Neural cell (in vitro differentiated cells): ENCODE data around the gene OR1M1. TPM values are rescaled to one million over a fixed set of nuclear protein-coding genes. Genes with fewer than 3 reads are reported as not detected.
A peak's percentile ranks its signal among the peaks of the same experiment; 100 is the strongest.

ENCODE experiments used
- H2AFZ ChIP-seq: fragments of 200-600, 300-800 bp; sonication (generic), shearing (Covaris generic); 2 replicates; pipeline ENCODE4 v1.6.0; 2014; ENCODE audit warnings: low read depth, mild to moderate bottlenecking, antibody characterized with exemption, low read length, moderate library complexity
- H3F3A ChIP-seq: fragments of 200-600 bp; shearing (Covaris generic); 2 replicates; pipeline ENCODE4 v1.6.1; 2016; ENCODE audit warnings: mild to moderate bottlenecking, moderate library complexity, mixed read lengths, antibody characterized with exemption, low read length; ENCODE audit not compliant: insufficient read depth, poor library complexity, severe bottlenecking
- H3K27ac ChIP-seq: fragments of 200-600, 300-800 bp; sonication (generic), shearing (Covaris generic); 2 replicates; pipeline ENCODE4 v1.5.1; 2014; ENCODE audit warnings: mild to moderate bottlenecking, low read length, moderate library complexity
- H3K27me3 ChIP-seq: fragments of 300-800, 200-600 bp; sonication (generic), shearing (Covaris generic); 2 replicates; pipeline ENCODE4 v1.6.0; 2014; ENCODE audit warnings: mild to moderate bottlenecking, low read depth, low read length, moderate library complexity; ENCODE audit not compliant: insufficient read depth
- H3K36me3 ChIP-seq: fragments of 300-800, 200-600 bp; sonication (generic), shearing (Covaris generic); 2 replicates; pipeline ENCODE4 v1.5.1; 2014; ENCODE audit warnings: mild to moderate bottlenecking, antibody characterized with exemption, low read length, moderate library complexity; ENCODE audit not compliant: insufficient read depth
- H3K4me2 ChIP-seq: fragments of 300-800, 200-600 bp; sonication (generic), shearing (Covaris generic); 2 replicates; pipeline ENCODE4 v1.6.0; 2014; ENCODE audit warnings: mild to moderate bottlenecking, low read length
- H3K4me3 ChIP-seq: fragments of 300-800, 200-600 bp; sonication (generic), shearing (Covaris generic); 2 replicates; pipeline ENCODE4 v1.5.1; 2014; ENCODE audit warnings: mild to moderate bottlenecking, low read length, moderate library complexity
- H3K79me2 ChIP-seq: fragments of 200-600 bp; shearing (Covaris generic); replicated peaks from 2 replicates; pipeline ENCODE4 v1.6.0; 2014; ENCODE audit warnings: mild to moderate bottlenecking, low read length, moderate library complexity; ENCODE audit not compliant: insufficient read depth
- H3K9ac ChIP-seq: fragments of 300-800, 200-600 bp; sonication (generic), shearing (Covaris generic); 2 replicates; pipeline ENCODE4 v1.6.1; 2016; ENCODE audit warnings: mild to moderate bottlenecking, low read length, mixed read lengths
- H3K9me2 ChIP-seq: fragments of 200-600 bp; shearing (Covaris generic); 2 replicates; pipeline ENCODE4 v1.6.1; 2016; ENCODE audit warnings: mild to moderate bottlenecking, low read length, mixed read lengths; ENCODE audit not compliant: insufficient read depth
- H3K9me3 ChIP-seq: fragments of 200-600, 300-800 bp; sonication (generic), shearing (Covaris generic); 2 replicates; pipeline ENCODE4 v1.6.1; 2016; ENCODE audit warnings: mild to moderate bottlenecking, mixed run types, low read length, moderate library complexity, mixed read lengths
- H4K20me1 ChIP-seq: fragments of 200-600 bp; shearing (Covaris generic); 2 replicates; pipeline ENCODE4 v1.6.1; 2016; ENCODE audit warnings: mild to moderate bottlenecking, mixed run types; ENCODE audit not compliant: insufficient read depth
- EP300 ChIP-seq: fragments of 450-650 bp; conservative IDR thresholded peaks from 2 replicates; pipeline ENCODE4 v1.6.1; 2014; ENCODE audit warnings: antibody characterized with exemption, mild to moderate bottlenecking, moderate library complexity; ENCODE audit not compliant: poor library complexity, severe bottlenecking
- EZH2 ChIP-seq: fragments of 200-600, 300-800 bp; shearing (Covaris generic), sonication (generic); IDR thresholded peaks from 2 replicates; pipeline ENCODE4 v1.6.1; 2014; ENCODE audit warnings: antibody characterized with exemption, low read length, borderline replicate concordance, mild to moderate bottlenecking; ENCODE audit not compliant: insufficient read depth, poor library complexity, severe bottlenecking
- MXI1 ChIP-seq: fragments of 450-650 bp; conservative IDR thresholded peaks from 2 replicates; pipeline ENCODE4 v1.6.1; 2014; ENCODE audit warnings: antibody characterized with exemption, mild to moderate bottlenecking; ENCODE audit not compliant: poor library complexity, severe bottlenecking
- POLR2AphosphoS5 ChIP-seq: IDR thresholded peaks from 2 replicates; pipeline ENCODE4 v1.6.1; 2012
- RAD21 ChIP-seq: fragments of 450-650 bp; conservative IDR thresholded peaks from 2 replicates; pipeline ENCODE4 v1.6.1; 2014; ENCODE audit warnings: antibody characterized with exemption, mild to moderate bottlenecking, moderate library complexity
- SMC3 ChIP-seq: fragments of 450-650 bp; conservative IDR thresholded peaks from 2 replicates; pipeline ENCODE4 v1.6.1; 2014; ENCODE audit warnings: antibody characterized with exemption, mild to moderate bottlenecking, moderate library complexity; ENCODE audit not compliant: poor library complexity
- TAF1 ChIP-seq: IDR thresholded peaks from 2 replicates; pipeline ENCODE4 v1.6.1; 2012; ENCODE audit warnings: low read depth
- polyA plus RNA-seq: library from polyadenylated mRNA; depleted of rRNA; stranded (reverse); fragments of >200 nt; gene quantifications from 2 replicates; pipeline ENCODE4 v1.2.3, GENCODE V29; 2014
- TF ChIP-seq, protein P1 (sequence below): IDR thresholded peaks from 2 replicates; pipeline ENCODE4 v1.6.1; 2012; ENCODE audit warnings: borderline replicate concordance
- TF ChIP-seq, protein P2 (sequence below): fragments of 450-650 bp; IDR thresholded peaks from 2 replicates; pipeline ENCODE4 v1.5.1; 2014; ENCODE audit warnings: antibody characterized with exemption, mild to moderate bottlenecking, moderate library complexity; ENCODE audit not compliant: poor library complexity, severe bottlenecking

OR1M1 gene
- polyA plus RNA-seq, 1 donor from 2014 or later, result not detected

DNA sequence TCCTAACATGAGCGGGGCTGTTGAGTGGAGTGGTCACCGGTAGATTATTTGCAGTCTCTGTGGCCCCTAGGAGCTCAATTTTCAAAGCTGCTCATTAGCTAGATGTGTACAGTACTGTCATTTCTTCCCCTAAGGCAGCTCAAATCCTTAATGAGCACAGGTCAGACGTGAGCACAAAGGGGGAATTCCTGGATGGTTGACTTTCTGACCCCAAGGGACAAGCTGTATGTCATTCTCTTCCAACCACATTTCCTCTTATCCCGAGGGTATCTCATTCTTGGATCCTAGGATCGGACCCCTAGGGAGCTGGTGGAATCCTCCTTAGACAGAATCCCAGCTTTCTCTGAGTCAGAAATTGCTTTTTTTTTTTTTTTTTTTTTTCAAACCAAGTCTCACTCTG lies 45.6 kb downstream of the OR1M1 start:
- Histone ChIP-seq H4K20me1 (no peaks in the 10 kb centered on the region), H3K9me2 (no peaks in the 10 kb centered on the region), H3K79me2 (no peaks in the 10 kb centered on the region), H3K36me3 (no peaks in the 10 kb centered on the region), H3K27me3 (no peaks in the 10 kb centered on the region), H3K9ac (no peak overlapping the region), H3F3A (no peaks in the 10 kb centered on the region), H3K4me3 (no peak overlapping the region), H3K27ac (no peak overlapping the region), H2AFZ (no peak overlapping the region), H3K9me3 (no peaks in the 10 kb centered on the region), H3K4me2 (no peak overlapping the region)
- TF ChIP-seq POLR2AphosphoS5 (no peak), TAF1 (no peak), EP300 (no peak)
- TF ChIP-seq, protein P1, sequence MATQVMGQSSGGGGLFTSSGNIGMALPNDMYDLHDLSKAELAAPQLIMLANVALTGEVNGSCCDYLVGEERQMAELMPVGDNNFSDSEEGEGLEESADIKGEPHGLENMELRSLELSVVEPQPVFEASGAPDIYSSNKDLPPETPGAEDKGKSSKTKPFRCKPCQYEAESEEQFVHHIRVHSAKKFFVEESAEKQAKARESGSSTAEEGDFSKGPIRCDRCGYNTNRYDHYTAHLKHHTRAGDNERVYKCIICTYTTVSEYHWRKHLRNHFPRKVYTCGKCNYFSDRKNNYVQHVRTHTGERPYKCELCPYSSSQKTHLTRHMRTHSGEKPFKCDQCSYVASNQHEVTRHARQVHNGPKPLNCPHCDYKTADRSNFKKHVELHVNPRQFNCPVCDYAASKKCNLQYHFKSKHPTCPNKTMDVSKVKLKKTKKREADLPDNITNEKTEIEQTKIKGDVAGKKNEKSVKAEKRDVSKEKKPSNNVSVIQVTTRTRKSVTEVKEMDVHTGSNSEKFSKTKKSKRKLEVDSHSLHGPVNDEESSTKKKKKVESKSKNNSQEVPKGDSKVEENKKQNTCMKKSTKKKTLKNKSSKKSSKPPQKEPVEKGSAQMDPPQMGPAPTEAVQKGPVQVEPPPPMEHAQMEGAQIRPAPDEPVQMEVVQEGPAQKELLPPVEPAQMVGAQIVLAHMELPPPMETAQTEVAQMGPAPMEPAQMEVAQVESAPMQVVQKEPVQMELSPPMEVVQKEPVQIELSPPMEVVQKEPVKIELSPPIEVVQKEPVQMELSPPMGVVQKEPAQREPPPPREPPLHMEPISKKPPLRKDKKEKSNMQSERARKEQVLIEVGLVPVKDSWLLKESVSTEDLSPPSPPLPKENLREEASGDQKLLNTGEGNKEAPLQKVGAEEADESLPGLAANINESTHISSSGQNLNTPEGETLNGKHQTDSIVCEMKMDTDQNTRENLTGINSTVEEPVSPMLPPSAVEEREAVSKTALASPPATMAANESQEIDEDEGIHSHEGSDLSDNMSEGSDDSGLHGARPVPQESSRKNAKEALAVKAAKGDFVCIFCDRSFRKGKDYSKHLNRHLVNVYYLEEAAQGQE, result no peak

DNA sequence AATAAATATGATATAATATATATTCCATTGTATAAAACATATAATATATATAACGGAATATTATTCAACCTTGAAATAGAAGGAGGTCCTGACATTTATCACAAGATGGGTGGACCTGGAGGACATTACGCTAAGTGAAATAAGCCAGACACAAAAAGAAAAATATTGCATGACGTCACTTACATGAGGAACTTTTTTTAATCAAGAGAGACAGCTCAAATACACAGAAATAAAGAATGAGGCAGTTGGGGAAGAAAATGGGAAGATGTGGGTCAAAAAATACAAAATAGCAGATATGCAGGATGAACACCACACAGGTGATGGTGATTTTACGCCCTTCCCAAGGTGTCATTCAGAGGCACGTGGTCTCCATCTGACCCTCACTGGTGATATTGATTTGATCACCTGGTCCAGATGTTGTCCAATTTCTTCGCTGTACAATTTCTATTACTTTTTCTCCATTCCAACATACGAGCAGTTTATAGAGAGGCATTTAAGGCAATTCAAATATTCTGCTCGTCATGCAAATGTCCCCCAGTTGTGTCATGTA lies 52.8 kb downstream of the OR1M1 start:
- H3K27me3 ChIP-seq, result no peaks in the 10 kb centered on the region
- no peaks in the 10 kb centered on the region for H3K9me2 ChIP-seq
- peaks cover 45% of the 10 kb centered on the region for H3K79me2 ChIP-seq
- no peaks in the 10 kb centered on the region for H3F3A ChIP-seq
- peak overlapping the region; percentile 99 for H2AFZ ChIP-seq
- peak overlapping the region; percentile 76 for H3K4me3 ChIP-seq
- H3K27ac ChIP-seq, result peak overlapping the region; percentile 48
- TF ChIP-seq SMC3 (no peak), POLR2AphosphoS5 (no peak)
- TF ChIP-seq, protein P2, sequence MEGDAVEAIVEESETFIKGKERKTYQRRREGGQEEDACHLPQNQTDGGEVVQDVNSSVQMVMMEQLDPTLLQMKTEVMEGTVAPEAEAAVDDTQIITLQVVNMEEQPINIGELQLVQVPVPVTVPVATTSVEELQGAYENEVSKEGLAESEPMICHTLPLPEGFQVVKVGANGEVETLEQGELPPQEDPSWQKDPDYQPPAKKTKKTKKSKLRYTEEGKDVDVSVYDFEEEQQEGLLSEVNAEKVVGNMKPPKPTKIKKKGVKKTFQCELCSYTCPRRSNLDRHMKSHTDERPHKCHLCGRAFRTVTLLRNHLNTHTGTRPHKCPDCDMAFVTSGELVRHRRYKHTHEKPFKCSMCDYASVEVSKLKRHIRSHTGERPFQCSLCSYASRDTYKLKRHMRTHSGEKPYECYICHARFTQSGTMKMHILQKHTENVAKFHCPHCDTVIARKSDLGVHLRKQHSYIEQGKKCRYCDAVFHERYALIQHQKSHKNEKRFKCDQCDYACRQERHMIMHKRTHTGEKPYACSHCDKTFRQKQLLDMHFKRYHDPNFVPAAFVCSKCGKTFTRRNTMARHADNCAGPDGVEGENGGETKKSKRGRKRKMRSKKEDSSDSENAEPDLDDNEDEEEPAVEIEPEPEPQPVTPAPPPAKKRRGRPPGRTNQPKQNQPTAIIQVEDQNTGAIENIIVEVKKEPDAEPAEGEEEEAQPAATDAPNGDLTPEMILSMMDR, result no peak
- H3K4me2 ChIP-seq, result peak overlapping the region; percentile 74
- no peaks in the 10 kb centered on the region for H4K20me1 ChIP-seq
- no peaks in the 10 kb centered on the region for H3K9me3 ChIP-seq
- H3K36me3 ChIP-seq, result no peaks in the 10 kb centered on the region
- H3K9ac ChIP-seq, result peak overlapping the region; percentile 88

DNA sequence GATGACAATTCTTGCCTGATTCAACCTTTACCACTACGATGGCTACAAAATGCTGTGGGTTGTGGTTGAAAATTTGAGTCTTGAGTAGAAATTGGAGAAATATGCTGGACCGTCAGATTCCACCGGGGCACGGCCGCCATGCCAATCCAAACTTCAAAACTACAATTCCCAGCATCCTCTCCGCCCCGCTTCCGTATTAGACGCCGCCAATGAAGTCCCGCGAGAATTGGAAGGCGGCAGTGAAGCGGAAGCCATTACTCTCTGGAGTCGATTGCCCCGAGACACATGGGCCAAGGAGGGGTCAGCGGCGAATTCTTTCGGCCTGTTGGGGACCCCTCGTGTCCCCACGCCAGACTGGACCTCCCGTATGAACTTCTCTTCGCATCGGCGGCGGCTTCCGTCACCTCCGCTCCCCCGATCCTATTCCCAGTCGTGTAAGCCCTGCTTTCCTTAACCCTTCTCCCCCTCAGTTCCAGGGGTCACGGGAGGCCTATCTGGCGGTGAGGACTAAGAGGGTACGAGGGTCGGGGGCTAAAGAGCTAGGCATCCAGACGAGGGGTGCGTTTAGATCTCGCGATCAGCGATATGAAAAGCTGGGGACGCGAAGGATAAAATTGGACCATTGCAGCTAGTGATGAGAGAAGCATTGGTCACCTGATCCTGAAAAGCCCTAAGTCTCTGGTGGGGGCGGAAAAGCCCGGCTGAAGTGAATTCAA lies 53.5 kb downstream of the OR1M1 start, which contains the start of gene ZNF317:
Gene ZNF317 (plus strand): TSS at position 239 of the 716 bp plus-strand sequence. CDS start 15,620 bp downstream, outside the sequence.
- Histone ChIP-seq H2AFZ (peak within 1 kb of the TSS; percentile 99), H3K79me2 (peaks cover 51% of the 10 kb centered on the region), H3K36me3 (no peaks in the 10 kb centered on the region), H3K27ac (peak within 1 kb of the TSS; percentile 75), H3K4me3 (peak within 1 kb of the TSS; percentile 76), H3K9me2 (no peaks in the 10 kb centered on the region), H3K27me3 (no peaks in the 10 kb centered on the region), H3F3A (no peaks in the 10 kb centered on the region), H3K9me3 (no peaks in the 10 kb centered on the region), H3K9ac (peak within 1 kb of the TSS; percentile 88), H4K20me1 (no peaks in the 10 kb centered on the region), H3K4me2 (peak within 1 kb of the TSS; percentile 90)
- TF ChIP-seq RAD21 (peak; percentile 17), TAF1 (peak; percentile 90), MXI1 (peak; percentile 91), EZH2 (no peak), EP300 (peak; percentile 25), SMC3 (no peak), POLR2AphosphoS5 (peak; percentile 94)
- TF ChIP-seq, protein P2, result peak; percentile 10
- TF ChIP-seq, protein P1, result no peak
